Left lung (tissue), 10 donors: ENCODE measurements around the gene SYPL2. TPM values are rescaled to one million over a fixed set of nuclear protein-coding genes. Genes with fewer than 3 reads are reported as not detected.

Source experiments
- ATAC-seq: fragments of 200-7000 bp; cut with Tn5 transposase; one replicate; pipeline ENCODE4 v1.9.1; 2020; ENCODE audit warnings: moderate library complexity
- DNase-seq, 4 donors: peaks; one replicate each; pipeline ENCODE4 v3.0.0-alpha.2; 2013 to 2020
- H3K27ac ChIP-seq, 2 donors: fragments of 200-600 bp; sonication (generic) in 1 of 2; one replicate each; pipeline versions ENCODE4 v1.5.0 to v1.8.0; 2020 to 2021
- H3K27me3 ChIP-seq, 2 donors: fragments of 200-600 bp; sonication (generic) in 1 of 2; one replicate each; pipeline versions ENCODE4 v1.5.0 to v1.8.0; 2020 to 2021
- H3K36me3 ChIP-seq, 2 donors: fragments of 200-600 bp; sonication (generic) in 1 of 2; one replicate each; pipeline versions ENCODE4 v1.5.0 to v1.8.0; 2020 to 2021
- H3K4me1 ChIP-seq, 2 donors: fragments of 200-600 bp; one replicate each; pipeline ENCODE4 v1.8.0; 2021
- H3K4me3 ChIP-seq, 2 donors: fragments of 200-600 bp; sonication (generic) in 1 of 2; one replicate each; pipeline versions ENCODE4 v1.5.0 to v1.8.0; 2020 to 2021; ENCODE audit warnings: mild to moderate bottlenecking in 1 of 2
- H3K9me3 ChIP-seq, 2 donors: fragments of 200-600 bp; sonication (generic) in 1 of 2; one replicate each; pipeline versions ENCODE4 v1.5.0 to v1.8.0; 2020 to 2021
- CTCF ChIP-seq, 2 donors: fragments of 200-600 bp; sonication (generic) in 1 of 2; IDR thresholded peaks; one replicate each; pipeline versions ENCODE4 v1.5.0 to v1.8.0; 2021; ENCODE audit warnings: antibody characterized with exemption in 2 of 2
- intact Hi-C, 2 donors: fragments of 100-400 bp; cut with DNase I; formaldehyde crosslinking; loops; one replicate each; pipeline versions ENCODE4 v1.11.2 to v1.14.2; 2022
- polyA plus RNA-seq, 6 donors: library from polyadenylated mRNA; unstranded; fragments of 120-200 nt; gene quantifications; one replicate each; pipeline ENCODE4 v1.2.1, GENCODE V29; 2013; ENCODE audit not compliant: insufficient read length in 6 of 6
- total RNA-seq, 2 donors: library from RNA; stranded (reverse); fragmentation: NEBNext Ultra II Directional; extraction: Animal tissue kit (Norgen Biotek cat#: 25700); gene quantifications; one replicate each; pipeline ENCODE4 v1.2.1, GENCODE V29; 2021
- donor health status: DM: no; HTN: yes; CAD: no.
- donor health status: DM: no; HTN: no; CAD: no.

Gene SYPL2
- total and polyA plus RNA-seq, 8 donors, result 0.14 to 4.5 (median 0.28) TPM

GRCh38 chr1:109503935-109504334, 37.6 kb downstream of the SYPL2 start:
- no peak overlapping the region for H3K27ac ChIP-seq
- intact Hi-C loops, result no loop called here
- no peaks in the 10 kb centered on the region for H3K9me3 ChIP-seq
- peaks cover 0 to 19% of the 10 kb centered on the region in 2 donors for H3K36me3 ChIP-seq
- H3K4me1 ChIP-seq, result peaks cover 3 to 30% of the 10 kb centered on the region in 2 donors
- TF ChIP-seq CTCF (IDR thresholded peaks at IDR 0.05), result no peak
- peaks cover 0 to 3% of the 10 kb centered on the region in 2 donors for H3K27me3 ChIP-seq
- ATAC-seq (no peak), DNase-seq (no peak)
- H3K4me3 ChIP-seq, result no peak overlapping the region

- no peak for DNase-seq
- intact Hi-C loops, result no loop called here
- H3K4me1 ChIP-seq, result peaks cover 3 to 27% of the 10 kb centered on the region in 2 donors
- peaks cover 0 to 17% of the 10 kb centered on the region in 2 donors for H3K36me3 ChIP-seq
- peaks cover 0 to 11% of the 10 kb centered on the region in 2 donors for H3K27me3 ChIP-seq
- no peak overlapping the region for H3K4me3 ChIP-seq
- no peak for TF ChIP-seq CTCF (IDR thresholded peaks at IDR 0.05)
- no peak overlapping the region for H3K27ac ChIP-seq
- ATAC-seq, result no peak
- H3K9me3 ChIP-seq, result no peaks in the 10 kb centered on the region
Measured at GRCh38 chr1:109504974-109505373, 38.6 kb downstream of the SYPL2 start.

- no peak for TF ChIP-seq CTCF (IDR thresholded peaks at IDR 0.05)
- Histone ChIP-seq H3K9me3 (no peaks in the 10 kb centered on the region), H3K27me3 (peaks cover 0 to 12% of the 10 kb centered on the region in 2 donors), H3K36me3 (no peaks in the 10 kb centered on the region), H3K4me3 (no peak overlapping the region), H3K27ac (no peak overlapping the region), H3K4me1 (peaks cover 0 to 14% of the 10 kb centered on the region in 2 donors)
- DNase-seq, result no peak
- no peak for ATAC-seq
- intact Hi-C loops, result no loop called here
Measured at GRCh38 chr1:109508001-109508872, 41.9 kb downstream of the SYPL2 start.

GRCh38 chr1:109508873-109509175, 42.5 kb downstream of the SYPL2 start:
- Histone ChIP-seq H3K27ac (no peak overlapping the region), H3K36me3 (no peaks in the 10 kb centered on the region), H3K9me3 (no peaks in the 10 kb centered on the region), H3K27me3 (peaks cover 0 to 12% of the 10 kb centered on the region in 2 donors), H3K4me1 (peaks cover 0 to 14% of the 10 kb centered on the region in 2 donors), H3K4me3 (peak overlapping the region; percentile 48 to 53)
- ATAC-seq (no peak), DNase-seq (no peak)
- no peak for TF ChIP-seq CTCF (IDR thresholded peaks at IDR 0.05)
- intact Hi-C loops, result no loop called here
